ENCODE data around the gene SNRNP40.
"Not testable (repeated sequence)": the region's sequence is repeated elsewhere in the genome, so short reads cannot be mapped to it uniquely, and the experiment has no call there.

SNRNP40 gene

DNA sequence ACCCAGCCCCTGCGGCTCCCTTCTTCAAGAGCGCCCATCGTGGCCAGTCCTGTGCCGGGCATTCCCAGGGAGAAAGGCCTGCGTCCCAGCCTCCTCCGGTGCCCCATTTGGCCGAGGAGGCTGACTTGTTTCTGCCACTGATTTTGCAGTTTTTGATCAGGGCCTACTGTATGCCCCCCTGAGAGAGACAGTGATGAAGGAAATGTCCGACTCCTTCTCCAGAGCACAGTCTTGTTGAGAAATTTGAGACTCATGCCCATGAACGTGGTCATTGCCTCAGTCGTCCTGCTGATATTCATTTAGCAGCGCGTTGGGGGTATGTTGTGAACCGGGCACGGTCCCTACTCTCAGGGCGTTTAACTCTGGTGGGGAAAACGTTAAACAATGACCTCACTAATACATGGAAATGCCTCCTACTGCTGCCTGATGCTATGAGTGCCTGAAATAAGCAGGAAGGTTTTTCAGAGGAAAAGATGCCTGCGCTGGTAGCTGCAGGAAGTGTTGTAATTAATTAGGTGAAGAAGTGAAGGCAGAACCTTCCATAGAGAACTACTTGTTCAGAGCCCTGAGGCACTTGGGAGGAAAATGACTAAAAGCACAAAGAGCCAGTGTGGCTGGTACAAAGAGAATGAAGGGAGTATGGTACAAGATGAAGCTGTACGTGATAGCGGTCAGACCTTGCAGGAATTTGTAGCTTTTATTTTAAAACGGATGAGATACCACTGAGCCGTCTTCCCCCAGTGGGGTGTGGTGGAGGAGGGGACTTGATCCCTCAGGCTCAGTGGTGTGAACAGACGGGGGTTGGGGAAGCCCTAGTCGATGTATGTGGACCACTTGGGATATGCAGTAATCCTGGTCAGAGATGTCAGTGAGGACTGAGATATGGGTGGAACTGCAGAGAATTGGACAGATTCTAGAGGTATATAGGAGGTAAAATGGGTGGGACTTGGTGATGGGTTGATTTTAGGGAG lies 974 bp upstream of the SNRNP40 start:
- TF ChIP-seq Cebpa-rat (IDR thresholded peaks at IDR 0.05), result no peak

GRCh38 chr1:31295874-31296485 lies 608 bp downstream of the SNRNP40 start:
- H3K9ac ChIP-seq, result peak overlapping the region; percentile 85 to 98 (median 94)
- TF ChIP-seq Cebpa-rat (IDR thresholded peaks at IDR 0.05), result no peak

More for the DNA sequence above, 974 bp upstream of the SNRNP40 start:
- Histone ChIP-seq H4K20me1 (peaks cover 4 to 65% (median 20%) of the 10 kb centered on the region in 11 experiments; a peak in 14 of 22 replicates), H3K4me2 (peak overlapping the region; percentile 85 to 97 (median 92)), H3K4me1 (peaks cover 23 to 41% (median 36%) of the 10 kb centered on the region in 10 experiments), H3K9ac (peak overlapping the region; percentile 90 to 98 (median 94)), H3K27ac (peak overlapping the region; percentile 73 to 95 (median 89)), H3K9me3 (replicated peaks in 1 of 11) (no peaks in the 10 kb centered on the region), H3K36me3 (peaks cover 22 to 53% (median 39%) of the 10 kb centered on the region in 11 experiments), H3K27me3 (no peaks in the 10 kb centered on the region), H3K4me3 (peak overlapping the region; percentile 75 to 97 (median 90))

DNA sequence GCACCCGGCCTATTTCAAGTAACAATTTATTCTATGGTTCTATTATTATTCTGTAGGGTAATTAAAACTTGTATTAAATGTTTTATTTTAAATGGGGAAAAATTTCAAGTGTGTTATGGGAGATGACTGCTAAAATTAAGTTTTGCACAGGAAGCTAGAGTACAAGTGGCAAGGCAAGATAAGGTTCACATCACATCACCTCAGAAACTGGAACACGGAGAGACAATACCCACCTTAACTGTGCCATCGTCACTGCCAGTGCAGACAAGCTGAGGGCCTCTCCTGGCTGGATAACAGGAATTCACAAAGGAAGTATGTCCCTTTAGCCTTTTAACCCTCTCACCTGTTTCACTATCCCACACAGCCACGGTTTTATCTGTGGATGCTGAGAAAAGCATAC lies 7.6 kb downstream of the SNRNP40 start:
- Histone ChIP-seq H3K4me3 (no peak overlapping the region), H3K27ac (no peak overlapping the region), H4K20me1 (peaks cover 0 to 71% (median 39%) of the 10 kb centered on the region in 11 experiments; a peak in 16 of 22 replicates), H3K27me3 (no peaks in the 10 kb centered on the region), H3K4me2 (no peak overlapping the region), H3K9me3 (replicated peaks in 1 of 11) (no peaks in the 10 kb centered on the region), H3K9ac (no peak overlapping the region), H3K4me1 (no peaks in the 10 kb centered on the region), H3K36me3 (peaks cover 82 to 100% (median 99%) of the 10 kb centered on the region in 11 experiments)
- TF ChIP-seq Cebpa-rat (IDR thresholded peaks at IDR 0.05), result no peak

More at GRCh38 chr1:31295874-31296485, 608 bp downstream of the SNRNP40 start:
- Histone ChIP-seq H3K36me3 (peaks cover 31 to 55% (median 47%) of the 10 kb centered on the region in 11 experiments), H4K20me1 (peaks cover 4 to 72% (median 30%) of the 10 kb centered on the region in 11 experiments; a peak in 15 of 22 replicates), H3K4me1 (peaks cover 23 to 41% (median 36%) of the 10 kb centered on the region in 10 experiments), H3K4me2 (peak overlapping the region; percentile 80 to 89 (median 84)), H3K4me3 (peak overlapping the region; percentile 75 to 97 (median 90)), H3K27ac (peak overlapping the region; percentile 60 to 95 (median 92)), H3K27me3 (no peaks in the 10 kb centered on the region), H3K9me3 (replicated peaks in 1 of 11) (no peaks in the 10 kb centered on the region)

DNA sequence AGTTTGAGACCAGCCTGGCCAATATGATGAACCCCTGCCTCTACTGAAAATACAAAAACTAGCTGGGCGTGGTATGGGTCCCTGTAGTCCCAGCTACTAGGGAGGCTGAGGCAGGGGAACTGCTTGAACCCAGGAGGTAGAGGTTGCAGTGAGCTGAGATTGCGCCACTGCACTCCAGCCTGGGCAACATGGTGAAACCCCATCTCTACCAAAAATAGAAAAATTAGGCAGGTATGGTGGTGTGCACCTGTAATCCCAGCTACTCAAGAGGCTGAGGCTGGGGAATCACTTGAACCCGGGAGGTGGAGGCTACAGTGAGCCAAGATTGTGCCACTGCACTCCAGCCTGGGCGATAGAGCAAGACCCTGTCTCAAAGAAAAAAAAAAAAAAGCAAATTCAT lies 8.8 kb downstream of the SNRNP40 start:
- H3K9me3 ChIP-seq (replicated peaks in 1 of 11); H3K4me3 ChIP-seq; H3K4me1 ChIP-seq; H3K4me2 ChIP-seq; H3K27ac ChIP-seq; H3K27me3 ChIP-seq; H3K9ac ChIP-seq: not testable (repeated sequence)
- Histone ChIP-seq H3K36me3 (peaks cover 82 to 100% (median 99%) of the 10 kb centered on the region in 11 experiments), H4K20me1 (peaks cover 0 to 71% (median 32%) of the 10 kb centered on the region in 11 experiments; a peak in 15 of 22 replicates)

GRCh38 chr1:31282426-31282825 lies 14.2 kb downstream of the SNRNP40 start:
- not testable (repeated sequence) for H3K27ac ChIP-seq; H3K9ac ChIP-seq; H3K9me3 ChIP-seq (replicated peaks in 1 of 11); H3K27me3 ChIP-seq; H3K4me2 ChIP-seq; H3K4me1 ChIP-seq; H3K4me3 ChIP-seq
- H4K20me1 ChIP-seq, result peaks cover 0 to 62% (median 17%) of the 10 kb centered on the region in 11 experiments; a peak in 15 of 22 replicates
- H3K36me3 ChIP-seq, result peaks cover 87 to 100% (median 98%) of the 10 kb centered on the region in 11 experiments

DNA sequence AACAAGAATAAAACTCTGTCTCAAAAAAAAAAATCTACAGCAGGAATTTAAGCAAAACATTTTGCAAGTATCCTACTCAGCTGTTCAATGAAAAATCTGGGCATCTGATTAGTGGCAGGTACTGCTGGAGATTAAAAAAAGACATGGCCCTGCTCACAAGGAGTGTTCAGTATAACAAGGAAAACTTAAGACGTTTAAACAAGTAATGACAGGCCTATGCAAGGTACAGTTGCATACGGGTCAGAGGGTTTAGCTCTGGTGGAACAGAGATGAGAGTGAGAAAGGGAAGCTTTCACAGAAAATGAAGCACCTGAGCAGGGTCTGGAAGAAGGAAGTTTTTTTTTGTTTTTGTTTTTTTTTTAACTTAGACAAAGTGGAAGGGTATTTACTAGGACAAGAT lies 23.0 kb downstream of the SNRNP40 start:
- TF ChIP-seq Cebpa-rat (IDR thresholded peaks at IDR 0.05), result no peak

DNA sequence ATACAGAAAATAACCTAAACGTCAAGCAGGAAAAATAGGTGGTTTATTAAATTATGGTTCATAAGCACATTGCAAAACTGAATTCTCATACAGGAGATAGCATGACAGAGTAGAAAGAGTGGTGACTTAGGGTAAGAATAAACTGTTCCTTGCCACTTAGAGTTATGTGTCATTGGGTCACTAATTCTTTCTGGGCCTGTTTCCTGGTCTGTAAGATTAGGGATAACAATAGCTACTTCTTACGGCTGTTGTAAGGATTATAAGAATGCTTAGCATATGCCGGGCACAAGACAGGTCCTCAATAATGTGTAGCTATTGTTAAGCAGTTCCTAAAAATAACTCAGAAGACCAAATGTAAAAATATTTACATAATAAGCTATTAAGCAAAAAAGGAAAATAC lies 24.2 kb downstream of the SNRNP40 start:
- no peaks in the 10 kb centered on the region for H3K9me3 ChIP-seq (replicated peaks in 1 of 11)
- H3K27me3 ChIP-seq, result no peaks in the 10 kb centered on the region
- peaks cover 92 to 100% (median 97%) of the 10 kb centered on the region in 11 experiments for H3K36me3 ChIP-seq
- H4K20me1 ChIP-seq, result peaks cover 2 to 72% (median 46%) of the 10 kb centered on the region in 11 experiments; a peak in 19 of 22 replicates
- H3K4me3 ChIP-seq, result no peak overlapping the region
- no peak overlapping the region for H3K9ac ChIP-seq
- no peaks in the 10 kb centered on the region for H3K4me1 ChIP-seq
- no peak for TF ChIP-seq Cebpa-rat (IDR thresholded peaks at IDR 0.05)
- H3K4me2 ChIP-seq, result no peak overlapping the region
- no peak overlapping the region for H3K27ac ChIP-seq

More for the DNA sequence above, 23.0 kb downstream of the SNRNP40 start:
- Histone ChIP-seq H3K4me2 (no peak overlapping the region), H3K4me3 (no peak overlapping the region), H3K9ac (no peak overlapping the region), H4K20me1 (peaks cover 2 to 78% (median 57%) of the 10 kb centered on the region in 11 experiments; a peak in 19 of 22 replicates), H3K27ac (no peak overlapping the region), H3K36me3 (peaks cover 92 to 100% (median 97%) of the 10 kb centered on the region in 11 experiments), H3K4me1 (no peaks in the 10 kb centered on the region), H3K9me3 (replicated peaks in 1 of 11) (no peaks in the 10 kb centered on the region), H3K27me3 (no peaks in the 10 kb centered on the region)

DNA sequence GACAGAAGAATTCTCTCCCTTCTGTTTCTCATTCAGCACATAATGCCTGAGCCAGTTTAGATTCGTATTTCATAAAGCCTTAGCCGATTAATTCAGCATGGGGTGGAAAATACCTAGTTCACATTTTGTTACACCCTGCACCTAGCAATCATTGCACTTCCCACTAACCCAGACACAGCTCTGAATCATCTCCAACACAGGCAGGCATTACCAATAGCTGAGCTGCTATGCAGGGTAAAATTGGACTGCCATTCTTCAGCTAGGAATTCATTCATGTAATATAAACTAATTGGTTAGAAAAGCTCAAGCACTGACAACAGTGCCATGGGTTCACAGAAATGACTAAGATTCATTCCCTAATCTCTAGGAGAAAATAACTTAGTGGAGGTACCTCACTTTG lies 30.0 kb downstream of the SNRNP40 start:
- H3K9ac ChIP-seq, result no peak overlapping the region
- peaks cover 97 to 100% (median 99%) of the 10 kb centered on the region in 11 experiments for H3K36me3 ChIP-seq
- TF ChIP-seq Cebpa-rat (IDR thresholded peaks at IDR 0.05), result no peak

More for the DNA sequence above, 30.0 kb downstream of the SNRNP40 start:
- Histone ChIP-seq H4K20me1 (peaks cover 0 to 22% (median 9%) of the 10 kb centered on the region in 11 experiments; a peak in 11 of 22 replicates), H3K27me3 (no peaks in the 10 kb centered on the region), H3K4me3 (no peak overlapping the region), H3K4me1 (no peaks in the 10 kb centered on the region), H3K4me2 (no peak overlapping the region), H3K9me3 (replicated peaks in 1 of 11) (no peaks in the 10 kb centered on the region), H3K27ac (no peak overlapping the region)
